GM12801 (cell line): ENCODE measurements around the gene PPM1E.

ENCODE experiments used
- TF ChIP-seq, protein P1 (sequence below): IDR thresholded peaks from one replicate; pipeline ENCODE4 v1.5.1; 2011; ENCODE audit warnings: control low read depth; ENCODE audit not compliant: insufficient read length; ENCODE audit errors: extremely low read depth

Gene PPM1E

DNA sequence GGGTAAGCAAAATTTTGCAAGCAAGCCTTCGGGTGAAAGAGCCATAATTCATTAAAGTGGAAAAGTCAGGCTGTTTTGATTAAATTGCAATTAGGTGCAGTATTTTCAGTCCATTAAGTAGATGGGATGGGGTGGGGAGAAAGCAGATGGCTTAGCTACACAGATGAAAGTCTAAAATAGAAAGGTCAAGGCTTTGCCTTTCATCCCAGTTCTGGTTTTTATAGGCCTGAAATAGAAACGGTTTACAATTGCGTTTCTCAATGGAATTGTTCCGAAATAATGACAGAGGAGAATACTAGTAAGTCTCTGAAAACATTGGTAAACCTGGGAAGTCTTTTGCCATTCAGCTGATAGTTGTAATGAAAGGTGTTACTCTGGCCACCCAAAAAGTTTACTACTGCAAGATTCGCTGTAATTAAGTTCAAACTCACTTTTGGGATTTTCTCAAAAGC, 1.5 kb downstream of the PPM1E start:
- TF ChIP-seq, protein P1, sequence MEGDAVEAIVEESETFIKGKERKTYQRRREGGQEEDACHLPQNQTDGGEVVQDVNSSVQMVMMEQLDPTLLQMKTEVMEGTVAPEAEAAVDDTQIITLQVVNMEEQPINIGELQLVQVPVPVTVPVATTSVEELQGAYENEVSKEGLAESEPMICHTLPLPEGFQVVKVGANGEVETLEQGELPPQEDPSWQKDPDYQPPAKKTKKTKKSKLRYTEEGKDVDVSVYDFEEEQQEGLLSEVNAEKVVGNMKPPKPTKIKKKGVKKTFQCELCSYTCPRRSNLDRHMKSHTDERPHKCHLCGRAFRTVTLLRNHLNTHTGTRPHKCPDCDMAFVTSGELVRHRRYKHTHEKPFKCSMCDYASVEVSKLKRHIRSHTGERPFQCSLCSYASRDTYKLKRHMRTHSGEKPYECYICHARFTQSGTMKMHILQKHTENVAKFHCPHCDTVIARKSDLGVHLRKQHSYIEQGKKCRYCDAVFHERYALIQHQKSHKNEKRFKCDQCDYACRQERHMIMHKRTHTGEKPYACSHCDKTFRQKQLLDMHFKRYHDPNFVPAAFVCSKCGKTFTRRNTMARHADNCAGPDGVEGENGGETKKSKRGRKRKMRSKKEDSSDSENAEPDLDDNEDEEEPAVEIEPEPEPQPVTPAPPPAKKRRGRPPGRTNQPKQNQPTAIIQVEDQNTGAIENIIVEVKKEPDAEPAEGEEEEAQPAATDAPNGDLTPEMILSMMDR: no peak

DNA sequence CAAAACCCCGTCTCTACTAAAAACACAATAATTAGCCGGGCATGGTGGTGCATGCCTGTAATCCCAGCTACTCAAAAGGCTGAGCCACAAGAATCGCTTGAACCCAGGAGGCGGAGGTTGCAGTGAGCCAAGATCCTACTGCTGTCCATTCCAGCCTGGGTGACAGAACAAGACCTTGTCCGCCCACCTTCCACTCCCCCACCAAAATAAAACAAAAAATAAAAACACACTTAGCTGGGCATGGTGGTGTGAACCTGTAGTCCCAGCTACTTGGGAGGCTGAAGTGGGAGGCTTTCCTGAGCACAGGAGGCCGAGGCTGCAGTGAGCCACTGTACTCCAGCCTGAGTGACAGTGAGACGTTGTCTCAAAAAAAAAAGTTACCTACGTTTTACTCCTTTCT, 3.2 kb downstream of the PPM1E start:
- TF ChIP-seq, protein P1: no peak

DNA sequence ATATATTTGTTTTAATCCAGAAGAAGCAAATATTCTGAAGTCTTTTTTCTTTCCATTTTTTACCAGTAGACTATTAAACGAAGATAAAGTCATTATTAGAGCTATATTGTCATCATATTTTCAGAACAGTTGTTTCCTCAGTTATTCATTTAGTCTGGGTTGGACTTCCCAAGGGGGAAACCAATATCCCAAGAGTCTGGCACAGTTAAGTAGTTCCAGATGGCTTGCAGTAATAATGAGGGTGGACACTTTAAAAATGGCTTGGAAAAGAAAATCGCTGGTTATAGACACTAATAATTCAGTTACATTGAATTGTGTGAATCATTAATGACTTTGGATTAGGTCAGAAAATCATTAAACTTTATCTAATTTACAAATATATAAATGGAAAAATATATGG, 3.9 kb downstream of the PPM1E start:
- TF ChIP-seq, protein P1: no peak

DNA sequence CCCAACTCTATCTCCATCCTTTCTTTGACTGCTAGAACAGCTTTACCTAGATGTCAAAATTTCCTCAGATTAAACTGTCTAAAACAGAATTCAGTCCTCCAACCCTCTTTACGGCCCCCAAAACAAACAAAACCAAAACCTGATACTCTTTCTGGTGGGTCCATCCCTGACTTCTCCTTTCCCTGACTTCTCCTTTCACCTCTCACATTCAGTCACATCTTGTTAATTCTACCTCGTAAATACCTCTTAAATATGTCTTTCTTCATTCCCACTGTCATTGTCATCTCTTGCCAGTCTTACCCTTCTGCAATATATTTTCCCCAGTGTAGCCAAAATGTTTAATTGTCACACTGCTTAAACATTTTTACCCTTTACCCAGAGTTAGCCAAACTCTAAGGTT, 4.6 kb downstream of the PPM1E start:
- TF ChIP-seq, protein P1: no peak

DNA sequence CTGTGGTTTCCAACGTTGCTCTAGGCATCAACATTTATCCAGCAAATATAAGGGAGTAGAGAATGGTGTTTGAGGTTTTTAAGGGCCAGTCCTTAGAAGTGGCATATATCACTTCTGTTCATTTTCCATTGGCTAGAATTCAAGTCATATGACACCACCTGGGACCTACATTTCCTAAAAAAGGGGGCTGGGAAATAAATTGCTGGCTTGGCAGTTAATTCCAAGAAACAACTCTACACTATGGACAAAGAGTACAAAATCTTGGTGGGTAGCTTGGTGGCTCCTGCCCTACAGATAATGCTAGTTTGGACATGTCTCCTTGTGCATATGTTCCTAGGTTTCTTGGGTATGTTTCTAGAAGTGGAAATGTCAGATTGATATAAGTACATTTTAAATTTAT, 7.6 kb downstream of the PPM1E start:
- TF ChIP-seq, protein P1: no peak

DNA sequence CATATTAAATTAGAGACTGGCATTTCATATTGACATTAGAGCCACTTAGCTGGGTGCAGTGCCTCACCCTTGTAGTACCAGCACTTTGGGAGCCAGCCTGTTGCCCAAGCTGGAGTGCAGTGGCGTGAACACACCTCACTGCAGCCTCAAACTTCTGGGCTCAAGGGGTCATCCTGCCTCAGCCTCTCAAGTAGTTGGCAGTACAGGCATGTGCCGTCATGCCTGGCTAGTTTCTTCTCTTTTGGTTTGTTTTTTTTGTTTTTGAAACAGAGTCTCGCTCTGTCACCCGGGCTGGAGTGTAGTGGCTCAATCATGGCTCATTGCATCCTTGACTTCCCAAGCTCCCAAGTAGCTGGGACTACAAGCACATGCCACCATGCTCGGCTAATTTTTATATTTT, 8.7 kb downstream of the PPM1E start:
- TF ChIP-seq, protein P1: no peak

DNA sequence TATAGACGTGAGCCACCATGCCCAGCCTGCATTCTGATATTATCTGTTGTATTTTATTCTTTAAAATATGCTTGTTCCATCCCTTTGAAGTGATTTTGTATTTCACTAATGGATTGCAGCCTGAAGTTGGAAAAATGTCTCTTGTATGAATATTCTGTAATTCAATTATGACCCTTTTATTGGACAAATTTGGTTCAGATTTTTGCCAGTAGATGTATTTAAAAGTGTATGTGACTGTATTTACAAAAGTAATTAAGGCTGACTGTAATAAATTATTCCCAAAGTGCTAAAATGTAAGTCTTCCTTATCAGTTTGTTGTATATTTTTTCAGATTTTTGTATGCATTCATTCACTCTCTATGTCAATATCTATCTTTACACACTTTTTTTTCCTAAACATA, 23.8 kb downstream of the PPM1E start:
- TF ChIP-seq, protein P1: no peak

DNA sequence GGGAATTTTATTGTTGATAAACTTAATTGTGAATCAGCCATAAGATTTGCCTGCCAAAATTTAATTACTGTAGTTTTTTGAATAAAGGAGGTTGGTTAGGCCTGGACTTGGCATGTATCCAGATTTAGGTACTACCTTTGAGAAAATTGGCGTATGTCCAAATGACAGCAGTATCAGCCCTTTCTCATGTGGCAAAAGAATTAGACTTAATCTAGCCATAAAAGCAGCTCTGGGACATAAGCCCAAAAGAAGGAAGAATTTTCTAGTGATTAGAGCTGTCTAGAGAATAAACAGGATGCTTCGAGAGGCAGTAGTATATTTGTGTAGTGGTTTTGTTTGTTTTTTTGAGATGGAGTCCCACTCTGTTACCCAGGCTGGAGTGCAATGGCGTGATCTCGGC, 27.7 kb downstream of the PPM1E start:
- TF ChIP-seq, protein P1: no peak
